GM21786 (cell line): ENCODE results near the gene ALDH8A1.
"Not testable (repeated sequence)": the region's sequence is repeated elsewhere in the genome, so short reads cannot be mapped to it uniquely, and the experiment has no call there.

Source experiments
- ATAC-seq: cut with Tn5 transposase; IDR thresholded peaks from one replicate; pipeline ENCODE4 v1.9.1; 2021; ENCODE audit not compliant: unreplicated experiment

ALDH8A1 gene

DNA sequence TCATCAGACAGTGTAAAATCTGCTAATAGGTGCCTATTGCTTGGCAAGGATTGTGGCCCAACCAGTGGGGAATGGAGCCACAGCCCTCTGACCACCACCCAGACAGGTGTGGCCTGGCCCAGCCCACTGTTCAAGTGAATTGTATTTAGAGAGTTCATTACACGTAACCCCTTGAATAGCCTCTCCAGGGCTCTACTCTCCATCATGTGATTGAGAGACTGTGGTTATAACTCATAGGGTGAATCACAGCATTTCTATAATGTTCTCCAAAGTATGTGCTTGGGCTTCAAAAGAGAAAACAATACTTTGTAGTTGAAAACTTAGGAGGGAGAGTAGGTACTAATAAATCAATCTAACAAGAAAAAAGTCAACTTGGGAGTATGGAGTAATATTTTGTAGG is 38.4 kb downstream of the ALDH8A1 start:
- ATAC-seq, result no peak

DNA sequence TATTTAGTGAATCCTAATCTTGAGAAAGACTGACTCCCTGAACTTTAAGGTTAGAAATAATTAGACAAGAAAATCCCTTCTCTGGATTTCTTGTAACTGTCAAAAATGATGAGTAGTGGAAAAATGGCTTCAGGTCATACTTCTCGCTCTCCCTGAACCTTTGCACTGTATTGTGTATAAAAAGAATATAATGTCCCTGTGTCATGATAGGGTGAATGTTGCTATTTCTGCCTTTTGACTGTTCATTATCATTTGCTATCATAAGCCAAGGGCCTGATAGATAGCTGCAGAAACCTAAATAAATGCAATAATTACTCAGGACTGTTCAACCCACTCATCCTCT is 39.3 kb downstream of the ALDH8A1 start:
- ATAC-seq, result no peak

DNA sequence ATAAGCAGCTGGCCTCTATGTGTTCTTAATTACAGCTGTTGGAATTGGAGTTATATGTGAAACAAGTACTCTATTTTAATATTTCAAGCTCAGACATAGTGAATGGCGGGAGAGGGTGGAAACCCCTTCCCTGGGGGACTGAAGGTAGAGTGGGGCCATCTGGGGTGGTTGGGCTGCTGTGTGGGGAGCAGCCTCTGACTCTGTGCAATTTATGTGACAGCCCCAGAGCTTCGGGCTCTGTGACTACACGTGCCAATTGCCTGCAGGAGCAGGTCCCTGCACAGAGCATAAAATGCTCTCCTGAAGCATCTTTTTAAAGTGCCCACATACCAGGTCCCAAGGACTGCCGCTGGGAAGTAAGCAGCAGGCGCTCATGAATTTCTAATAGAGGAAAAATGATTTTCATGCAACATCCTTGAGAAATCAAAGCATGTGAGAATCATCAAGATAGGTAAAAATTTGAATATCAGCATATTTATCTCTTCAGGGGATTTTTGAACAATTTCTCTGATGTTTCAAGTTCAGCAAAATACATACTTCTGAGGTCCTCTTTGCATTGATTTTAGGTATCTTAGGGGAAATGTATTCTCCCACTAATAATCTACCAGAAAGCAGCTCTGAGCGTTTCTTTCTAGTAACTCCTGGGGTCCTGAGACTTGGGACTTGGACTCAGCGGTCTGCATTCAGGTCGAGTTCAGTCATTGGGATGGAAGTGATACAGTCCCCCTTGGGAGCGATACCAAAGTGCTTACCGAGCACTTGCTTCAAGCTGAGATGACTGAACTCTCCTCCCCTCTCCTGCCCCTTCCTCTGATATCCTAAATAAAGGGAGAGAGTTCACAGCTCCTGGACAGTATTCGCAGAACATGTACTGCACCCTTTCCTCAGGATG is 40.0 kb downstream of the ALDH8A1 start:
- ATAC-seq, result no peak

DNA sequence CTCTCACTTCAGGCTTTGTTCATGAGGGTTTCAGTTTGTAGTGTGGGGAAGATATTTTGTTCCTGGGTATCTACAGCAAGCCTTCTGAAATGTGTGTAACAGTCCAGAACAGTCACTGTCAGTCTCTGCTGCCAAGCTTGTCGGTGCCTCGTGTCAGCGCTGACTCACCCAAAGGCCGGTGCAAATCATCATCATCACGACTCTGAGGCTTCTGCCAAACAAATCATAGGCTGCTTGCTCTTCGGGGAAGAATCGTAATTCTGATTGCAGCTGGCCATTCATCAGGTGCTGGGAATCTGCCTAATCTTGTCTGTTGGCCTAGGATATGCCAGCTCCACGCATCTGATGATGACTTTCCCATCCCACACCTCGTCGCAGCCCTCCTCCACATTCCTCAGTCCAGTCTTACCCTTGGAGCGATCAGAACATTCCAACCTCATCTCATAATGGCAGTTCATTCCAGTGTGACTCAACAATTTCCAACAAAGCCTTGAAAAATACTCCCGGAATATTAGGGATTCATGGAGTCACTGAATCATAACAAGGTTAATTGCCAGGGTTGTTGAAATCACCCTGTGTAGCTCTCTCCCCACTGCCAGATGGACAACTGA is 40.9 kb downstream of the ALDH8A1 start:
- no peak for ATAC-seq

DNA sequence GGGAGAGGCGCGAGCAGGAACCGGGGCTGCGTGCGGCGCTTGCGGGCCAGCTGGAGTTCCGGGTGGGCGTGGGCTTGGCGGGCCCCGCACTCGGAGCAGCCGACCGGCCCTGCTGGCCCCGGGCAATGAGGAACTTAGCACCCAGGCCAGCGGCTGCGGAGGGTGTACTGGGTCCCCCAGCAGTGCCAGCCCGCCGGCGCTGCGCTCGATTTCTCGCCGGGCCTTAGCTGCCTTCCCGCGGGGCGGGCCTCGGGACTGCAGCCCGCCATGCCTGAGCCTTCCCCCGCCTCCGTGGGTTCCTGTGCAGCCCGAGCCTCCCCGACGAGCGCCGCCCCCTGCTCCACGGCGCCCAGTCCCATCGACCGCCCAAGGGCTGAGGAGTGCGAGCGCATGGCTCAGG is 45.2 kb downstream of the ALDH8A1 start:
- not testable (repeated sequence) for ATAC-seq

DNA sequence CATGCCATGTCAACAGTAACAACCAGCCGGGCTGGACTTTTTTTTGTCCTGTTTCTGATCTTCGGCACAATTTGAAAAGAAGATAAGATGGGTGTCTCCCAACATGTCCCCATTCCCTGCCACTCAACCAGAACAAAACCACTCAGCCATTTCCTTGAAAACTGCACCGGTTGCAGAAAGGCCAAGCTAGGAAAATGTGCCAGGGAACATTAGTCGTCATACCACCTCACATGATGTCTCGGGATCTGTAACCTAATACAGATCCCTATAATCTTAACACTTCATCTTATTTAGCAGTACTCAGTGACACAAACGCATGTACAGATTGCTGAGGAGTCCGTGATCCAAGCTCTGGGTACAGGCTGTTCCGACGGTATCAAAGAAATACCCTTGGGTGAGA is 46.5 kb downstream of the ALDH8A1 start:
- no peak for ATAC-seq

DNA sequence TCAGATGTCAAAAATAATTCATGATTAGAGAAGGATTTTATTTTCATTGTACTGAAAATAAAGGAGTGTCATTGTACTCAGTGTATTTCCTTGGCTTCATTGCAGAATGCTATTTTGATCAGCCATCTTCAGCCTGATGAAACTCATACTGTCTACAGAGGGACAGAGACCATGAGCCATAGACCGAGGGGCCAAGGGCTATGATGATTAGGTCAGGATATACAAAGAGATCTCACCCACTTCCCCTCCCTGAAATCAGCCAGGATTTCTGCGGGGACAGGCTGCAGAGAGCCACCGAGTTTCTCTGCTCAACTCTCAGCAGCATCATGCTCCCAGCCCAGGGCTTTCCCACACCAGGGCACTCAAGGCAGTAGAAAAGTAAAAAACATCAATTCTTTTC is 47.0 kb downstream of the ALDH8A1 start:
- no peak for ATAC-seq

DNA sequence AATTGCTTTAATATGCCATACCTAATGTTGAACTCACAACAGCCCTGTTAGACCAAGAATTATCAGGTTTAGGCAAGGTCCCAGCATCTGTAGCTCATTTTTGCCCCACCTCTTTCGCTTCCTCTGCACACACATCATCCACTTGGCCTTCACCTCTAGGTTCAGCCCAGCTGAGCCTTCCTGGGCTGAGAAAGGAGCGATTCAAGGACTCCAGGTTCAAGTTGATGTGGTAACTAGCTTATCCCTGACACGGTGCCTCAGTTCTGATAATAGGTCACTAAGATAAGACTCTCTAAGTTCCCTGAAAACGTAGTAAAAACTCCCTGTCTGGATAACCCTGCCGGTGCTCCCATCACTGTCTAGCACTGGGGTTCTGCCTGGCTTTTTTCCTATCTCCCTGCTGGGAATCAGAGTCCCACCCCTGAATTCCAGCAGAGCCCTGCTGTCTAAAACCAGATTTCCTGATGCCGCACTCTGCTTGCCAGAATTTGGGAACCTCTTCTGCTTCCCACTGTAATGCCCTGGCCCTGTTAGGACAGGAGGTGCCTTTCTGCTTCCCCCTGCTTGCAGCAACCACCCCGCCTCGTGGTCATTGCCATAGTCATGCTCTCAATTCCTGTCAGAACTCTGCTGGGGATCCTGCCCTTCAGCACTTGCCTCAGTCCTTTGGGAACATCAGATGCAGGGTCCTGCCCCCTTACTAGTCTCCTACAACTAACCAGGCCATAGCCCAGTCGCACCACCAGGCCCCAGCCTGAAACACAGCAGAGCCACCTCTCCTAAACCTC is 47.6 kb downstream of the ALDH8A1 start:
- ATAC-seq, result no peak

DNA sequence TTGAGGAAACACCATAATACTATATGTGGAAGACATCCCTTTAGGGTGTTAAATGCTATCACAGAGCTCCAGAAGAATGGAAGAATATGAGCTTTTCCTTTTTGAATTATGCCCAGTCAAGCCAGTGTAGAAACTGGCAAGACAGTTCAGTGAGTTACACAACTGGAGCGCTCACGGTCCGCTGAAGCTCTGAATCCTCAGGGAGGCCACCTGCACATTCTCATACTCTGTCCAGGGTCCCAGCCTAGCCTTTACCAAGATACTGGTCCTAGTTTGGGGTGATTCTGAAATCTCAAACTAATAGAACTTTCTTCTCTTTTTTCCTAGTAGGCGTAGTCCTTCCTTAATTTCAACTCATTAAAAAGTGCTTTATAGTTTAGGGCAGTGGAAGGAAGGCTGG is 51.3 kb downstream of the ALDH8A1 start:
- no peak for ATAC-seq

DNA sequence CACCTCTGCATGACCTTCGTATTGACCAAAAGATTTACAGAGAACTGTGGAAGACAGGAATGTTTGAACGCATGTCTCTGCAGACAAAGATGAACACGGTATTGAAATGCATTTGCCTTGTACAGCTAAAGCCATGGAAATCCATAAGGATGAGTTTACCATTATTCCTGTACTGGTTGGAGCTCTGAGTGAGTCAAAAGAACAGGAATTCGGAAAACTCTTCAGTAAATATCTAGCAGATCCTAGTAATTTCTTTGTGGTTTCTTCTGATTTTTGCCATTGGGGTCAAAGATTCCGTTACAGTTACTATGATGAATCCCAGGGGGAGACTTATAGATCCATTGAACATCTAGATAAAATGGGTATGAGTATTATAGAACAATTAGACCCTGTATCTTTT is 51.7 kb downstream of the ALDH8A1 start:
- ATAC-seq, result not testable (repeated sequence)

DNA sequence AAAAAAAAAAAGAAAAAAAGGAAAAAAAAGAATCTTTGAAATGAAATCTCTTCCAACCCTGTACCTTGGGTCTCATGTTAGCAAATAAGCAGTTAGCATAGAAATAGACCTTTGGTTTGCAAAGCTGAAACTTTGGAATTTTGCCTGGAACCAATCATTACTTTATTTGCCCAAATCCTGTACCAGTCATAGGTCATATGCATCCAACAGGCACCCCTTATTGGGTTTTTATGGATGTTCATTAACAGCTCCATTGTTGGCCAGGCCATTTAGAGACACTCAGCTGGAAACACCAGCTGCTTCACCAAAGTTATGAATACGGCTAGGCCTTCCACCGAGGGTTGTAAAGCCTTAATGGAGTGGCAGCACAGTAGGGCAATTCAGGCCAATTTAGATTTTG is 53.0 kb downstream of the ALDH8A1 start:
- ATAC-seq, result no peak

DNA sequence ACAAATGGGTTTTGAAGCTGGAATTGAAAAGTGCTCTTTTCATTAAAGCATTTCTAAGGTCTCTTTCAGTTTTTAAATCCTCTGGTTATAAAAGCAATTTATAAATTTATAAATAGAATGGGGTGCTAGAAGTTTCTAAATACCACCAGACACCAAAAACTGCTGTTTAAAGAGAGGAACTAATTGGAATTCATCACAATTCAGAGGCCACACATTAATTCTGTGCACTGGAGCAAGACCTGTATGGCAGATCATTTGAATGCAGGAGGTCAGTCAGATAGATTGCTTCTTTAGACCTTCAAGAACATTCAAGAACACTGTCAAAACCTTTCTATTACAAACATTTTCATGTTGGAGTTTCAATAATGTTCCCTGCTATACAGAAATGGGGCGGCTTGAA is 55.1 kb downstream of the ALDH8A1 start:
- ATAC-seq, result no peak

DNA sequence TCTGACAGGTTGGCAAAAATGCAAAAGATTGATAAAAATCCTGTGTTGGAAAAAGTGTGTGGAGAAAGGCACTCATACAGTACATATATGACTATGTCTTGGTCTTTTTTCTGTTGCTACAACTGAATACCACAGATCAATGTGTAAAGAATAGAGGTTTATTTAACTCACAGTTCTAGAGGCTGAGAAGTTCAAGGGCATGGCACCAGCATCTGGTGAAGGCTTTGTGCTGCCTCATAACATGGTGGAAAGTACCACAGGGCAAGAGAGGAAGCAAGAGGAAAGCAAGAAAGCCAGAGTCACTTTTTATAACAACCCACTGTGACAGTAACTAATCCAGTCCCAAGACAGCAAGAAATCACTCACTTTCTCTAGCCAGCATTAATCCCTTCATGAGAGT is 57.5 kb downstream of the ALDH8A1 start:
- ATAC-seq, result no peak

DNA sequence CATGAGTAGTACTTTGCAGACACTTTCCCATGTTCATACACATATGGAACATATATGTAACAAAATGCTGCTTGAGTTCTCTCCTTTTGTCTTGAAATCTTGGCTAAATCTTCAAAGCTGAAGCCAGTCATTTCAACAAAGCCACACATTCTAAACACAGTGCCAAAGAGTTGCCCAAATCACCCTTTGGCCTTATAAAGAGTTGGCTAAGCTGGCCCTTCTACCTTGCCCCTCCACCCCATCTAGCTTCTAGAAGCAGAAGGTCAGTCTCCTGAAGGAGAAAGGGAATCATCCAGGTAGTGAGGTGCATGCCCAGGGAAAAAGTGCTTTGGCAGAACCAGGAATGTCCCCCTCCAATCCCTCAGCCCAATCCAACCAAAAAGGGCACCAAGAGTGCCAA is 58.3 kb downstream of the ALDH8A1 start:
- ATAC-seq, result no peak

DNA sequence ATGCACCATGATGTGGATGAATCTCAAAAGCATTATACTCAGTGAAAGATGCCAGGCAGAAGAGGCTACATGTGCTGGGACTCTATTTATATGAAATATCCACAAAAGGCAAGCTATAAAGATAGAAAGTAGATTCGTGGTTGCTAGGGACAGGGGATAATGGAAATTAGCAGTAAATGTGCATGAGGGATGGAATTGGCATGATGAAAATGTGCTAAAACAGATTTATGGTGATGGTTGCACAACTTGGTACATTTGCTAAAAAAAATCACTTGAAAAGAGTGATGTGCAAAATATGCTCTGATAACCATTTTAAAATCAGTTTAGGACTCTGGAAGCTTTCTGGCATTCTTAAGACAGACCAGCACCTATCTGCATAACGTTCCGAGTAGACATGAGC is 61.6 kb downstream of the ALDH8A1 start:
- ATAC-seq, result no peak

DNA sequence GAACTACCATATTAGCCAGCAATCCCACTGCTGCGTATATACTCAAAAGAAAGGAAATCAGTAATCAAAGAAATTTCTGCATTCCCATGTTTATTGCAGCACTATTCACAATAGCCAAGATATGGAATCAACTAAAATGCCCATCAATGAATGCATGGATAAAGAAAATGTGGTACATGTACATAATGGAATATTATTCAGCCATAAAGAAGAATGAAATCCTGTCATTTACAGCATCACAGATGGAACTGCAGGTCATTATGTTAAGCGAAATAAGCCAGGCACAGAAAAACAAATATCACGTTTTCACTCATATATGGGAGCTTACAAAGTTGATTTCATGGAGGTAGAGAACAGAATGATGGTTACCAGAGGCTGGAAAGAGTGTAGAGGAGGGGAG is 65.1 kb downstream of the ALDH8A1 start:
- ATAC-seq, result no peak

DNA sequence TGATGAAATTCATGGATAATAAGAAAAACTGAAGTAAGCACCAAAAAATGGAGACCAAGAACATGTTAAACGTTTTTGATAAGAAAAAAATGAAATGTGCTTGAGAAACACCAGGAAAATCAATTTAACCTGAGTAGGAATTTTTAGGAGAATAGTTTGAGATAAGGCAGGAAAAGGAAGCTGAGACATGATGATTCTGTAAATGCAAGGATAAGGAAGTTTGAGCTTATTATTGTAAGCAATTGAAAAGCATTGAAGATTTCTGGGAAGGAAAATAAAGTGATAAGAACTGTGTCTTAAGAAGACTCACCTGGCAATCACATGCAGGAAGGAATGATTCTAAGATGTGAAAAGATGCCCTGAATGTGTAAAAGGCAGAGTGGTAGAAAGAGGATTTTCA is 66.6 kb downstream of the ALDH8A1 start:
- no peak for ATAC-seq

DNA sequence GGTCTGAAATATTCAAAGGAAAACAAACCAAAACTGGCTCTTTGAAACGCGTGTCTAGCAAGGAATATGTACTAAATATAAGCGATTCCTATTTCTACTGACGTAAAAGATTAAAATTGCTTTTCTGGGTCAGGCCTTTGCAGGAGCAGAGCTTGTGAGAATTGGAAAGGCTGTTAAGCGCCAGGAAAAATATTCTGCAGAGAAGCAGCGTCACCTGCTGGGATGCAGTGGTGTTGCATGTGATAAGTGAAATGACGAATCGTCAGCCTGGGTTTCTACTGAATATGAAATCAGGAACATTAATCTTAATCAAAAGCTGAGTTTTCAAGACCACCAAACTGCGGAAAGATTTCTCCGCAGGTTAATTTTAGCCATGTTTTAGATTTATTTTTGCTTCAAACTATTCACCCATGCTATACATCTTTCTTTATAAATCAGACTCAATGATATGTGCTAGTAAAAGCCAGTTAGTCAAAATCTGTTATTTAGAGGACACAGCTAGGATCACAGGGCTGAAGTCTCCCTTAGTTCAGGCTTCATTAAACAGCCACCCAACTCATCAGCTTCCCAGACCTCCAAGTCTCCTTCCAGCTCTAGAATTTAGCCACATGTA is 67.4 kb downstream of the ALDH8A1 start:
- no peak for ATAC-seq

DNA sequence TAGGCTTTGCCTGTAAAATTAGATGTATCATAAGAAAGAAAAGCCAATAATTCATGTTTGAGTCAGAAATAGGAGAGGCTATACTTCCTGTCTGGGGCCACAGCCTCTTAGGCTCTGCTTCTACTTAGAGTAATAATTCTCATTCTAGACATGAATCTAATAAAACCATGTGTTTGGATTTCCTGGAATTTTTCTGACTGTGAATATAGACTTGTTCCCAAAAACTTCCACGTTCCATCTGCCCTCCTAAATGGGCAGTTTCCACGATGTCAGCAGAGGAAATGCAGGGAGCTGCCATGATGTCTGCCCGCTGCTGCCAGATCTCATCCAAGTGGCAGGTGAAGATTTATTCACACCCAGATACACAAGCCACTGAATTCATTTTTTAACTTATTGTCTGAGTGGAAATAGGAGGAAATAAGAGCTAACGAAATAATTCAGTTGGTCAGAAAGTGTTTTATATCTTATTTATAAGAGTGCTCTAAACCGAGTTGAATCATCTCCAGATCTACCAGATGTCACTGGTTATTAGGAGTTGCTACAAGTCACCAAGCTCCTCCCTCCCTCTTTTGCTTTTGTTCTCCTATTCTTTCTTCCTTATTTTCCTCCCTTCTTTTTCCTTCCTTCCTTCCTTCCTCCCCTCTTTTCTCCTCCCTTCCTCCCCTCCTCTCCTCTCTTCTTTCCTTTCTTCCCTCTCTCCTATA is 69.3 kb downstream of the ALDH8A1 start:
- no peak for ATAC-seq

DNA sequence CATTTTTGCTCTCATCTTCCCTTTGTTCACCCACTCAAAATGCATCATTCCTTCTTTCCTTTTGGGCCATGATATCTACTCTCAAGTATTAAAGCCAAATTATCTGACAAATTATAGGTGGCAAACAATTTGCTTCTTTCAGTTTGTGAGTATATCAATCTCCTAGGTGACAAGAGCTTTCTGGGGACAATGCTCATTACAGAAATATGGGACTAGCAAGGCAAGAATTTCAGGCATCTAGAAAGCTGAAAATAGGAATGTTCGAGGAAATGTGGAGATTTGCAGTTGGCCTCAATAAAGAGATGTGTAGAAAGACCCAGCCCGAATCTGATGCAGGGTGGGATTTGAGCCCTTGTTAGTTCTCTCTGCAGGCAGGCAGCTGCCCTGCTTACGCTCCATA is 71.8 kb downstream of the ALDH8A1 start:
- ATAC-seq, result no peak

DNA sequence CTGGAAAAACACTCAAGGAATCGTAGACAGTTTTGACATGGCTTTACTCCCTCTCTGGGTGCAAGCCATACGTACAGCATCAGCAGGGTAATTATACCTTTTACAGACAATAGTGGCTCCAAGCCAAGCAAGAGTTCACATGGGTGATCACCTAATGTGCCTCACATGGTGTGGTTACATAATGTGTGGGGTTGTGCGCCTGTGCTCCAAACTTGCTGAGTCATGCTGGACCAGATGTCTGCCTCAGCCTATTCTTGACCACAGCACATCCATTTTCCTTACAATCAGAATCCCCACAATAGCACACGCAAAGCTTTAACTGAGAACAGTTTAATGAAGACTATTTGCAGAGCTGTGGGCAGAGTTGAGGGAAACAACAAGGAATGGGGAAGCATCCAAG is 74.5 kb downstream of the ALDH8A1 start:
- ATAC-seq, result no peak
